Prostate gland (tissue), 2 donors: ENCODE measurements around the gene CTRB2.

Experiments
- CTCF ChIP-seq, 4 experiments: fragments of 200-600 bp in 2 of 4; fragments of 450-650 bp in 2 of 4; sonication (generic) in 2 of 4; IDR thresholded peaks; 1 replicate in 3 of 4; 2 replicates in 1 of 4; pipeline ENCODE4 v1.5.1; 2016 to 2019; ENCODE audit warnings: antibody characterized with exemption in 4 of 4, mild to moderate bottlenecking in 2 of 4, moderate library complexity in 2 of 4
- POLR2A ChIP-seq: fragments of 450-650 bp; IDR thresholded peaks from one replicate; pipeline ENCODE4 v1.6.1; 2016; ENCODE audit warnings: antibody characterized with exemption, mild to moderate bottlenecking
- POLR2AphosphoS5 ChIP-seq: sonication (generic); formaldehyde crosslinking; IDR thresholded peaks from one replicate; pipeline ENCODE4 v1.6.1; 2017; ENCODE audit warnings: antibody characterized with exemption

- TF ChIP-seq CTCF (IDR thresholded peaks at IDR 0.05) (no peak), POLR2A (no peak), POLR2AphosphoS5 (no peak)
Observed at GRCh38 chr16:75209944-75210343, 3.0 kb upstream of the CTRB2 start.
